Measurements from ENCODE around the gene LRP1B.

The LRP1B gene

DNA sequence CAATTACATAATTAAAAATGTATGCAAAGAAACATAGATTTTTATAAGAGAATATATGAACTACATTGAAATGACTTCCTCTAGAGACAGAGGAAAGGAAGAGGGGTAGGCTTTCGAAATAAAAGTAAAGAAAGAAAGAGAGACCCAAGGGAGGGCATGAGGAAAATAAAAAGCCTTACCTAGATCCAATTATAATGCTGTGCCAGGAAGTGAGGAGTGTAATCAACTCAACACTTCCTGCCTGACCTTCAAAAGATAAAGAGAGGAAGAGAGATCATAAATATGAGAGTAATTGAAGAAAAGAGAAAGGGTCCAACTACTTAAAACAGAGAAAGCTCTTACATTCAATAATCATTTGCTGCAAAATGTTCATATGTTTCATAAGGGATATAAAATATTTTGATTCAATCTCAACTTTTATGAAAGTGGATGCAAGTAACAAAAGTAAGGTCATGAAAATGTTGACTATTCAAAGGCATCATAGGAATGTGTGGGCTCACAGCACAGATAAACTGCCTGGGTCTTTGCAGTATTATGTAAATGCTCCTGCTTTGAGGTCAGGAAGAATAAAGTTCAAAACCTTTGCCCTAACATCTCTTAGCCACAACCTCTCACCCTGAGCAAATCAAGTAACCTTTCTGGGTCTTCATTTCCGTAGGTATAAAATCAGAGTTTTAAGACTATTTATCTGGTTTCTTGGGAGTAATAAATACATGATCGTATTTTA, 1237.7 kb downstream of the LRP1B start:
- POLR2A ChIA-PET, result no interaction called here
- TF ChIP-seq, protein P1, sequence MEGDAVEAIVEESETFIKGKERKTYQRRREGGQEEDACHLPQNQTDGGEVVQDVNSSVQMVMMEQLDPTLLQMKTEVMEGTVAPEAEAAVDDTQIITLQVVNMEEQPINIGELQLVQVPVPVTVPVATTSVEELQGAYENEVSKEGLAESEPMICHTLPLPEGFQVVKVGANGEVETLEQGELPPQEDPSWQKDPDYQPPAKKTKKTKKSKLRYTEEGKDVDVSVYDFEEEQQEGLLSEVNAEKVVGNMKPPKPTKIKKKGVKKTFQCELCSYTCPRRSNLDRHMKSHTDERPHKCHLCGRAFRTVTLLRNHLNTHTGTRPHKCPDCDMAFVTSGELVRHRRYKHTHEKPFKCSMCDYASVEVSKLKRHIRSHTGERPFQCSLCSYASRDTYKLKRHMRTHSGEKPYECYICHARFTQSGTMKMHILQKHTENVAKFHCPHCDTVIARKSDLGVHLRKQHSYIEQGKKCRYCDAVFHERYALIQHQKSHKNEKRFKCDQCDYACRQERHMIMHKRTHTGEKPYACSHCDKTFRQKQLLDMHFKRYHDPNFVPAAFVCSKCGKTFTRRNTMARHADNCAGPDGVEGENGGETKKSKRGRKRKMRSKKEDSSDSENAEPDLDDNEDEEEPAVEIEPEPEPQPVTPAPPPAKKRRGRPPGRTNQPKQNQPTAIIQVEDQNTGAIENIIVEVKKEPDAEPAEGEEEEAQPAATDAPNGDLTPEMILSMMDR (IDR thresholded peaks at IDR 0.05; ENCODE audit: control extremely low read depth, extremely low read depth, low read depth, missing control alignments), result no peak
- CTCF ChIA-PET, result interaction anchor here (1.1 kb wide), 1 partner anchor 8 kb away, joined by 3 read pairs; no protein-coding TSS in a partner anchor
- no peak for DNase-seq (ENCODE audit: extremely low spot score)

DNA sequence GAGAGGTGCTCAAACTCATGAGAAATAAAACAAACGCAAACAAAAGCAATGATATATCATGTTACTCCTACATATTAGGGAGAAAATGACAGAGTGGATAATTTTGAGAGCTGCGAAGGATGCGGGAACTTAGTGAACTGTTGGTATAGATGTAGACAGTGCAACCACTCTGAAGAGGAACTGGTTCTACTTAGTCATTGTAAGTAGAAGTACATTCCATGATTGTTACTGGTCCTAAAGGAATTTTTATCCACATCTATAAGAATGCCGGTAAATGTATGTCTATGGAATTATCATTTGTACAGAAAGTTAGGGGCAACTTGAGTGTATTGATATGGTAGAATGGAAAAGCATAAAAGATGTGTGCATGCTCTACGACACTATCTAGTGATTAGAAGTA, 1238.4 kb downstream of the LRP1B start:
- DNase-seq (ENCODE audit: extremely low spot score), result no peak
- ChIA-PET CTCF (no interaction called here), POLR2A (no interaction called here)
- TF ChIP-seq, protein P1 (IDR thresholded peaks at IDR 0.05; ENCODE audit: control extremely low read depth, extremely low read depth, low read depth, missing control alignments), result no peak

DNA sequence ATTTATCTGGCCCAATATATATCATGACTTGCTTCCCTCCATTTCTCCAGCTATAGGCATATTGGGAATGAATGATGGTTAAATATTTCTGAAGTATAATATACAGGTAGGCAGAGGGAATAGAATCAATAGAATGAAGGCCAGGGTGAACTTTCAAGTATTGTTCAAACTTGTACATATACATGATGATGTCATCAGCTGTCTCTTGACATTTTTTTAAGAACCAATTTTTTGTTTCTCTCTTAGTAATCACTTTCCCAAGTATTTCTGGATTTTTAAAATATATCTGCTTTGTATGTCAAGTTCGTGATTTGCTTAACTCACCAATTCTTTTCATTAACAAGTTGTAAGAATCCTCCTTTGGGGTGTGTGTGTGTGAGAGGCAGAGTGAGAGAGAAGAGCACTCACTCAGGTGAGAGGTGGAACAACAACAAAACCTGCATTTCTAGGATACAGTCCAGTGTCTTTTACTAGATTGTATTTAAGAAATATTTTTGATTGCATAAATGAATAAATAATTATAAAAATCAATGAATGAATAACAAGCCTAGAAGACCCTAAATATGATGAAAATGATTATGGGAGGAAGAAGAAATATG, 1239.1 kb downstream of the LRP1B start:
- no peak for DNase-seq (ENCODE audit: extremely low spot score)
- ChIA-PET POLR2A (no interaction called here), CTCF (interaction anchor here (1.1 kb wide), 1 partner anchor 29 kb away, joined by 3 read pairs; no protein-coding TSS in a partner anchor)
- TF ChIP-seq, protein P1 (IDR thresholded peaks at IDR 0.05; ENCODE audit: control extremely low read depth, extremely low read depth, low read depth, missing control alignments), result no peak

DNA sequence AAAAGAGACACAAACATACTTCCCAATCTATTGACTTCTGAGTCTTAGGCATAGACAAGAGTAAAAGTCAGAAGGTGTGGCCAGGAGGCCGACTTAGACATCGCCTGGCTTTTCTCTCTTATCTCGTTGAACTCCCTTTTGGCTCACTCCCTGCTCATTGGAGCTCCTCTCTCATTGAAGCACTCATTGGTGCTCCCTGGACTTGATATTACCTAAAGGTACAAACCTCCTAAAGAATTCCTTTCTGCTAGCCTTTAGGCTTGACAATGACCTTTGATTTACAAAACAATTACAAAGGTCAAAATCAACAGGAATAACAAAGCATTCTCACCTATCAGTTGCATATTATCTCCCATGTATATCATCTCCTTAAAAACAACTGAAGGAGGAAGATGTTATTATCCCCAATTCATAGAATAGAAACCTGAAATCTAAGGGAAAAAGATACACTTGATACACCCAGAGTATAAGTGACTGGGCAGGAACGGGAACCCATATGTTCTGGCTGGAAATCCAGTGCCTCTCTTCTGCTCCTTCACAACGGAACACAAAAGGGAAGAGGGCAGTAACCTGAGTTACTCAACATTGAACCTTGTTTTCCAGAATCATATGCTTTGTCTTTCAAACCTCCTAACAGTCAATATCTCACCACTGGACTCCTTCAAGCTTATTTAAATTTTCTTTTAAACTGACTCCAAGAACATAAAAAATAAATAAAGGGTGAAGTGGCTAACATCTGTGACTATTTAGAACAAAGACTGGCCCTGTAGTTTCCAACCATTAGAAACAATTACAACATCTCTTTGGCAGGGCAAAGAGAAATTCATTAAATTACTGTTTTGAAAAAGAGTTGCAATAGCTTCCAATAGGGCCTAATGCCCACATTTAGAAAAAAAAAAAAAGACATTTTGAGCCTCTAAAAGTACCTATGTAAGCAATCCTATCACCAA, 1247.9 kb downstream of the LRP1B start:
- DNase-seq (ENCODE audit: extremely low spot score), result no peak
- ChIA-PET CTCF (no interaction called here), POLR2A (no interaction called here)
- TF ChIP-seq, protein P1 (IDR thresholded peaks at IDR 0.05; ENCODE audit: control extremely low read depth, extremely low read depth, low read depth, missing control alignments), result no peak

DNA sequence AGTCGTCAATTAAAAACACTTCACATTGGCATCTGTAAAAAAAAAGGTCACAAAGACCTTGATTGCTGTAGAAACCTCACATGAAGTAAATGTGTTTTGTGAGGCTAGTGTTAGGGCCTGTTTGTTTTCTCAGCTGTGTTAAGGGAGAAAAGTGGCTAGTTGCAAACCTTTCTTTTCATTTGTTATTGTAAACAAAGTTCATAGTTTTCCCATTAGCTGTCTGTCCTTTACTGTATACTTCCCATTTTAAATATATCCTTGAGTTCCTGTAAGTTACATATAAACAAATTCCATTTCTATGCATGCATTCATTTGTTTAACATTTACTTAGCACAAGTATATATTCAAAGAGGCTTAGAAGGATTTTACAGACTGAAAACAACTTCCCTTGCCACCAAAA, 1250.2 kb downstream of the LRP1B start:
- DNase-seq (ENCODE audit: extremely low spot score), result no peak
- POLR2A ChIA-PET, result no interaction called here
- CTCF ChIA-PET, result interaction anchor here (1.6 to 1.8 kb wide), 2 partner anchors 11 to 16 kb away, joined by 3 to 4 read pairs; no protein-coding TSS in a partner anchor
- TF ChIP-seq, protein P1 (IDR thresholded peaks at IDR 0.05; ENCODE audit: control extremely low read depth, extremely low read depth, low read depth, missing control alignments), result no peak

DNA sequence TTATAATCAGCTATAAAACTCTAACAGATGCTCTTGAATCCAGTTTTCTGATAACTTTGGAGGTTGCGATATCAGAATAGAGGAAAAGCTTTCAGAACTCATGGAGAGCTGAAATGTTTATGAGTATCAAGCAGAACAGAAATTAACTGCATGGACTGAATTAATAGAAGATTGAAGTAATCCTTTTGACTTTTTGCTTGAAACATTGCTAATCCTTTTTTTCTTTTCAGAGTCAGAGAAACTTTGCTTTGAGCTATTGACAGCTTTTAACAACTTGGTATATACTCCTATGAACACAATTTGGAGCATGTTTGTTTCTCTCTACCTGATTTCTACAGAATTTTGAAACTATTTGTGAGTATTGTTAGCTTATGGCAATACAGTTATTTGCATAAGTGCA, 1254.8 kb downstream of the LRP1B start:
- TF ChIP-seq, protein P1 (IDR thresholded peaks at IDR 0.05; ENCODE audit: control extremely low read depth, extremely low read depth, low read depth, missing control alignments), result no peak
- no peak for DNase-seq (ENCODE audit: extremely low spot score)
- ChIA-PET CTCF (interaction anchor here (0.9 kb wide), 1 partner anchor 13 kb away, joined by 3 read pairs; no protein-coding TSS in a partner anchor), POLR2A (no interaction called here)

All from GM10248 (cell line).